WTC11 (cell line): ENCODE results near the gene NAT16.

Experiments used
- ATF1 ChIP-seq: sonication (generic); formaldehyde crosslinking; IDR thresholded peaks from 2 replicates; pipeline ENCODE4 v1.8.1; 2023; ENCODE audit warnings: mild to moderate bottlenecking, moderate library complexity, missing genetic modification reagents
- CTCF ChIP-seq: fragments of 200-600 bp; IDR thresholded peaks from 2 replicates; pipeline ENCODE4 v1.8.0; 2022; ENCODE audit warnings: antibody characterized with exemption
- ETV6 ChIP-seq: sonication (generic); formaldehyde crosslinking; IDR thresholded peaks from 2 replicates; pipeline ENCODE4 v1.8.1; 2022; ENCODE audit warnings: mild to moderate bottlenecking, missing genetic modification reagents
- SP1 ChIP-seq: sonication (generic); formaldehyde crosslinking; conservative IDR thresholded peaks from 2 replicates; pipeline ENCODE4 v1.8.1; 2022; ENCODE audit warnings: missing genetic modification reagents
- TF ChIP-seq, protein P1 (sequence below): sonication (generic); formaldehyde crosslinking; IDR thresholded peaks from 2 replicates; pipeline ENCODE4 v1.8.0; 2022; ENCODE audit warnings: mild to moderate bottlenecking, missing genetic modification reagents

DNA sequence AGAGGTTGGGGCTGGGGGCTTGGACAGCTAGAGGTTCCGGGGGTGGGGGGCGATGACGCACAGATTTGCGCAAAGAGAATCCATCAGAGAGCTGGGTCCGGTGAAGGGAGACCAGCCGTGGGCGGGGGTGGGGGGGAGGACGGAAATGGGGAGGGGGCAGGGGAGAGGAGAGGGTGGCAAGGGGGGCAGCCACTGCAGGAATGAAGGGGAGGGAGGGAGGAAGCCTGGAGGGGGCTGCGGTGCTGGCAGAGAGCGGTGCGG lies 13.5 kb downstream of the NAT16 start:
- TF ChIP-seq ETV6 (CRISPR knock-in tag) (no peak), CTCF (no peak), SP1 (CRISPR knock-in tag) (no peak), ATF1 (no peak)
- TF ChIP-seq, protein P1, sequence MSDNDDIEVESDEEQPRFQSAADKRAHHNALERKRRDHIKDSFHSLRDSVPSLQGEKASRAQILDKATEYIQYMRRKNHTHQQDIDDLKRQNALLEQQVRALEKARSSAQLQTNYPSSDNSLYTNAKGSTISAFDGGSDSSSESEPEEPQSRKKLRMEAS = no peak
